Measurements from ENCODE around the gene CDCA3.

The CDCA3 gene

DNA sequence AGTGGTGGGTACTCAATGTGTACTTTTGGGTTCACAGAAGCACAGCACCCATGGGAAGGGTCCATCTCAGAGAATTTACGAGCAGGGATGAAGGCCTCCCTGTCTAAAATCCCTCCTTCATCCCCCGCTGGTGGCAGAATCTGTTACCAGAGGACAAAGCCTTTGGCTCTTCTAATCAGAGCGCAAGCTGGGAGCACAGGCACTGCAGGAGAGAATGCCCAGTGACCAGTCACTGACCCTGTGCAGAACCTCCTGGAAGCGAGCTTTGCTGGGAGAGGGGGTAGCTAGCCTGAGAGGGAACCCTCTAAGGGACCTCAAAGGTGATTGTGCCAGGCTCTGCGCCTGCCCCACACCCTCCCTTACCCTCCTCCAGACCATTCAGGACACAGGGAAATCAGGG lies 30.9 kb downstream of the CDCA3 start:
- no peak for DNase-seq (ENCODE audit: low read depth in 3 of 3)

DNA sequence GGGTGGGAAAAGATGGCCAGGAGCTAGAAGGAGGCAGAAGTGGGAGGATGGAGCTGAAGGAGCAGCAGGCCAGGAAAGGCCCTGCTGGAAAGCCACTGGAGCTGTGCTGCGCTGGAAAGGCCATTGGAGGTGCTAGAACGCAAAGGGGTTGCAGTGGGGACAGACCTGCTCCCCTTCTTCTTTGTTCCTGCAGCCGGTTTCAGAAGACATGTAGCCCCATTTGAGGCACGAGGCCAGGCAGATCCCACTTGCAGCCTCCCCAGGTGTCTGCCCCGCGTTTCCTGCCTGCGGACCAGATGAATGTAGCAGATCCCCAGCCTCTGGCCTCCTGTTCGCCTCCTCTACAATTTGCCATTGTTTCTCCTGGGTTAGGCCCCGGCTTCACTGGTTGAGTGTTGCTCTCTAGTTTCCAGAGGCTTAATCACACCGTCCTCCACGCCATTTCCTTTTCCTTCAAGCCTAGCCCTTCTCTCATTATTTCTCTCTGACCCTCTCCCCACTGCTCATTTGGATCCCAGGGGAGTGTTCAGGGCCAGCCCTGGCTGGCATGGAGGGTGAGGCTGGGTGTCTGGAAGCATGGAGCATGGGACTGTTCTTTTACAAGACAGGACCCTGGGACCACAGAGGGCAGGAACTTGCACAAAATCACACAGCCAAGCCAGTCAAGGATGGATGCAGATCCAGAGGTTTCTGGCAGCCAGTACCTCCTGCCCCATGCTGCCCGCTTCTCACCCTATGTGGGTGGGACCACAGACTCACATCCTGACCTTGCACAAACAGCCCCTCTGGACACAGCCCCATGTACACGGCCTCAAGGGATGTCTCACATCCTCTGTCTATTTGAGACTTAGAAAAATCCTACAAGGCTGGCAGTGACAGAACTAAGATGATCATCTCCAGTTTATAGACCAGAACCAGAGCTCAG lies 31.7 kb downstream of the CDCA3 start:
- DNase-seq (ENCODE audit: low read depth in 3 of 3): no peak

DNA sequence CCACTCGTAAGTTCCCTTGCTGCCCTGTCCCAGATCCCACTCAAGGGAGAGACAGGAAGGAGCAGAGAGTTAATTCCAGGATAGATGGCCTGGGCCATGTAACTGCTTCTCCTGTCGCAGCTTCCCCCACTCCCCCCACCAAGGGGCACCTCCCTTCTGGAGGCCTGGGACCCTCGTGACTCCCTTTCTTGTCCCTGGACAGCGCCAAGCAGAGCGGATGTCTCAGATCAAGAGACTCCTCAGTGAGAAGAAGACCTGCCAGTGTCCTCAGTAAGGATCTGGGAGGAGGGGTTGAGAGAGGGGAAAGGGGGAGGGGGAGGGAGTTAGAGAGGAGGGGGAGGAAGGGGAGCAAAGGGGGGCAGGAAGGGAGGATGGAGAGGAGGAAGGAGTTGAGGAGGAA lies 32.4 kb downstream of the CDCA3 start:
- no peak for DNase-seq (ENCODE audit: low read depth in 3 of 3)

DNA sequence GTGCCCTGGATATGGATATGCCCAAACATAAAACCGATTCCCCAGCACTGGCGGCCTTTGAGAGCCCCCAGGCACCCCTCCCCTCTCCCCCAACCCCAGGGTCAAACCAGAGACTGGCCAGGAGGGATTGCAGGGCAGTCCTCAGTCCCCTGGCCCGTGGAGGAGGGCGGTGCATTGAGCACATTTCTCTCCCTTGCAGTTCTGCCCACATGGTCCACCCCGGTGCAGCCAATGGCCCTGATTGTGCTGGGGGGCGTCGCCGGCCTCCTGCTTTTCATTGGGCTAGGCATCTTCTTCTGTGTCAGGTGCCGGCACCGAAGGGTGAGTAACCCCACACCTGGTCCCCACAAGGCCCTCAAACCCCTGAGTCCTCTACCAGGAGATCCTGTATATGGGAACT lies 32.9 kb downstream of the CDCA3 start:
- DNase-seq (ENCODE audit: low read depth in 3 of 3): no peak

DNA sequence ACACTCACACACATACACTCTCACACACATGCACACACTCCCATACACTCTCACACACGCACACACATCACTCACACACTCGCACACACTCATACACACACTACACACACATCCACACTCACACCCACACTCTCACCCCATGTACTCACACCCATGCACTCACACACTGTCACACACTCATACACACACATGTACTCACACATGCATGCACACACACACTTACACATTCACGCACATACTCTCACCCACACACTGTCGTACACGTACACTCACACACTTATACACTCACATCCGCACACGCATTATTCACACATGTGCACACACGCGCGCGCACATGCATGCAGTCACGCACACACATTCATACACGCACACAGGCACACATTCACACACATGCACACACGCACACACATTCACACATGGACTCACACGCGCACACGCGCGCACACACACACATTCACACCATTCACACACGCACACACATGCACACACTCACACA lies 33.4 kb downstream of the CDCA3 start:
- no peak for DNase-seq (ENCODE audit: low read depth in 3 of 3)

DNA sequence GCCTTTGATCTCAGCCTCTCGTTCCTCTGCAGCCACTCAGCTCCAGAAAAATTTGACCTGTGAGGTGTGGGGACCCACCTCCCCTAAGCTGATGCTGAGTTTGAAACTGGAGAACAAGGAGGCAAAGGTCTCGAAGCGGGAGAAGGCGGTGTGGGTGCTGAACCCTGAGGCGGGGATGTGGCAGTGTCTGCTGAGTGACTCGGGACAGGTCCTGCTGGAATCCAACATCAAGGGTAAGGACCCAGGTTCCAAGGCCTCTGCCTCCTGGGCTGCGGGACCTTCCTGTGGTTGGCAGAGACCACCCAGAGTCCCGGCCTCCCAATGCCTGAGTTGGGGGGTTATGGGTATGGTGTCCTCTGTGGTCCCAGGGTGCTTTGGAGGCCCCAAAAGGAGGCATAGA lies 34.0 kb downstream of the CDCA3 start:
- no peak for DNase-seq (ENCODE audit: low read depth in 3 of 3)

DNA sequence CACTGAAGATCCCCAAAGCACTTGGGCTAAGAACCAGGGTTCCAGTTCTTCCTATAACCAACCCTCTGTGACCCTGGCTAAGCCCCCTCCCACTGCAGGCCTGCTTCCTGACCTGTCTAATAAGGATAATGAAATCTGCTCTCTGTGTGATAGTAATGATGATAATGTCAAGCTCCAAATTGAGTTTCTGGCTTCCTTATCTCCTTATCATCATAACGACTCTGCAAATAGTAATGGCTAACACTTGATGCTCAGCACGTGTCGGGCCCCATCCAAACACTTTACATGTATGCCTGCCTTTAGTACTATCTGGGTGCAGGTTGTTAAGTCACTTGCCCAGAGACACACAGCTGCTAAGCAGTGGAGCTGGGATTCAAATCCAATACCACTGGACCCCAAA lies 34.5 kb downstream of the CDCA3 start:
- DNase-seq (ENCODE audit: low read depth in 3 of 3): no peak

DNA sequence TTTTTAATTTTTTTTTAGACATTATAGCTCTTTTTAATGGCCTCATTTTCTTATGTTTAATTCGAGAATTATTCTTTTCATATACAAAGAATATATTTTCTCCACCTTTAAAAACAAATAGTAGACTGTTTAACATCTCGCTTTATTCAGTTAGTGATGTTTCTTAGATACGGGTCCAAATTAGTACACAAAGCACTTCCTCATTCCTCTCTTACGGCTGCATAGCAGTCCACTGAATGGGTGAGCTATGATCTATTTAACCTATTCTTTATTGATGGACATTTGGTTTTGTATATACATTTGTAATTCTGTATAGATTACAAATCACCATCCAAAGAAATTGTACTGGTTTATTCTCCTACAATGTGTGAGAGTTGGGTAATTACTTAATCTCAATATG lies 37.7 kb downstream of the CDCA3 start:
- no peak for DNase-seq (ENCODE audit: low read depth in 3 of 3)

DNA sequence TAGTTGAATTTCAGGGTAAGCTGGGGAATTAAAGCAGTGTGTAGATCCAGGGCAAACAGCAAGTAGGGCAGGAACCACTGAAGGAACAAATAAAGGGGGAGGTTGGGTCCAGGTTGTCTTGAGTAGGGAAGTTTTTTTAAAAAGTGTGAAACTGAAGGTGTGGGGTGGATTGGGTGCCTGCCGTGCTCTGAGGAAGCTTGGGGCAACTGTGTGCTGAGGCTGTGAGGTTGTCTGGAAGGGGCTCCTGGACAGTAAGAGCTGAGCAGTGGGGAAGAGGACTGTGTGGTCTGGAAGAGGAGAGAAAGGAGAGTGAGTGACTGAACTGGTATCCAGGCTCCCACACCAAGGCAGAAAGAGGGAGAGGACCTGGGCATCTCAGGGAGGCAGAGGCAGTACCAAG lies 40.3 kb downstream of the CDCA3 start:
- no peak for DNase-seq (ENCODE audit: low read depth in 3 of 3)

DNA sequence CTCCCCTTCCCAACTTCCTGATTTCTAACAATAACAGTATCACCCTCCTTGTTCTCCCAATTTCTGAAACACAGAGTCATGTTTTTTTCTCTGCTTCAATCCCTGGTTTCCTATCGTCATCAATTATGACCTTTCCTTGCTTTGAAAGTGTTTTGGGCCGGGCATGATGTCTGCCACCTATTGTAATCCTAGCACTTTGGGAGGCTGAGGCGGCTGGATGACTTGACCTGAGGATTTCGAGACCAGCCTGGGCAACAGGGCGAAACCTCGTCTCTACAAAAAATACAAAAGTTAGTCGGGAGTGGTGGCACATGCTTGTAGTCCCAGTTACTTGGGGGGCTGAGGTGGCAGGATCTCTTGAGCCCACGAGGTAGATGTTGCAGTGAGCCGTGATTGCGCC lies 42.0 kb downstream of the CDCA3 start:
- no peak for DNase-seq (ENCODE audit: low read depth in 3 of 3)

DNA sequence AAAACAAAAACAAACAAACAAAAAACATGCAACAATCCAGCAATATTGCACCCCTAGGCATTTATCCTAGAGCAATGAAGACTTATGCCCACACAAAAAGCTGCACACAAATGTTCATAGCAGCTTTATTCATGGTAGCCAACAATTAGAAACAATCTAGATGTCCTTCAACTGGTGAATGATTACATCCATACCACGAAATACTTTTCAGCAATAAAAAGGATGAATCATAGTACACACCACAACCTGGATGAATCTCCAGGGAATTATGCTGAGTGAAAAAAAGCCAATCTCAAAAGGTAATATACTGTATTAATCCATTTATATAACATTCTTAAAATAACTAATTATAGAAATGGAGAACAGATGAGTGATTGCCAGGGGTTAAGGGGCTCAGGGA lies 43.9 kb downstream of the CDCA3 start:
- DNase-seq (ENCODE audit: low read depth in 3 of 3): no peak

DNA sequence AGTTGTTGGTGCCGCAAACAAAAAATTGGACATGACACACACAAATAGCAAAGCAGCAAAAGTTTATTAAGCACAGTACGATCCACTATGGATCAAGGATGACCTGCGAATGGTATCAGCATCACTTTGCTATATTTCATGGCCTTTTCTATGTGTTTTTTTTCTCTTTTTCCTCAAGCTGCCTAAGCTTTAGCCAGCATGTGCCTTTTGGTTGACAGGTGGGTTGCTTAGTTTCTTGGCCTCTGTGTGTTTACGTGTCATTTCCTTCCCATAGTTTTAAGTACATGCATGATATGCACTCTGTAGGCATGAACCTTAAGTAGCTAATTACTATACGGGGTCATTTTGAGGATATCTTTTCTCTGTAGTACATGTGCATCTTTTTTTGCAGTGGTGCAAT lies 51.9 kb downstream of the CDCA3 start:
- DNase-seq (ENCODE audit: low read depth in 3 of 3): no peak
